GM19238 (cell line): ENCODE results near the gene IL6R.
"Not testable (repeated sequence)": the region's sequence is repeated elsewhere in the genome, so short reads cannot be mapped to it uniquely, and the experiment has no call there.

Experiments
- DNase-seq: peaks from one replicate; pipeline ENCODE4 v3.0.0; 2011; ENCODE audit warnings: low spot score; ENCODE audit not compliant: insufficient read length

Gene IL6R

GRCh38 chr1:154404984-154405746 is at the start of gene IL6R:
Gene IL6R (plus strand): TSS chr1:154405343. CDS start chr1:154405630, 287 bp downstream.
- no peak for DNase-seq

- no peak for DNase-seq
These were observed 46.6 kb upstream of the IL6R start for GRCh38 chr1:154358519-154358918.

GRCh38 chr1:154360288-154360687 is 44.9 kb upstream of the IL6R start:
- no peak for DNase-seq

GRCh38 chr1:154360881-154361280 is 44.3 kb upstream of the IL6R start:
- DNase-seq = not testable (repeated sequence)

GRCh38 chr1:154361357-154361756 is 43.8 kb upstream of the IL6R start:
- no peak for DNase-seq

GRCh38 chr1:154371436-154371835 is 33.7 kb upstream of the IL6R start:
- no peak for DNase-seq

GRCh38 chr1:154373777-154374357 is 31.3 kb upstream of the IL6R start:
- DNase-seq = not testable (repeated sequence)

GRCh38 chr1:154379301-154379700 is 25.8 kb upstream of the IL6R start:
- DNase-seq = no peak

- DNase-seq = no peak
These were observed 20.3 kb upstream of the IL6R start for GRCh38 chr1:154384650-154385489.

GRCh38 chr1:154386643-154387352 is 18.3 kb upstream of the IL6R start:
- no peak for DNase-seq

- no peak for DNase-seq
These were observed 13.9 kb upstream of the IL6R start for GRCh38 chr1:154391086-154391770.

GRCh38 chr1:154398141-154398540 is 7.0 kb upstream of the IL6R start:
- no peak for DNase-seq

- DNase-seq = no peak
These were observed 6.5 kb upstream of the IL6R start for GRCh38 chr1:154398678-154399077.

- DNase-seq = no peak
These were observed 4.8 kb upstream of the IL6R start for GRCh38 chr1:154400381-154400801.

GRCh38 chr1:154402409-154402921 is 2.7 kb upstream of the IL6R start:
- no peak for DNase-seq

GRCh38 chr1:154403261-154403943 is 1.7 kb upstream of the IL6R start:
- no peak for DNase-seq

- no peak for DNase-seq
These were observed 1.2 kb upstream of the IL6R start for GRCh38 chr1:154403983-154404382.

GRCh38 chr1:154404511-154404931 is 622 bp upstream of the IL6R start:
- DNase-seq = no peak

- no peak for DNase-seq
These were observed 816 bp downstream of the IL6R start for GRCh38 chr1:154405747-154406571.
